ENCODE measurements around the gene MX1. TPM values are rescaled to one million over a fixed set of nuclear protein-coding genes. Genes with fewer than 3 reads are reported as not detected.
"Not testable (repeated sequence)": the region's sequence is repeated elsewhere in the genome, so short reads cannot be mapped to it uniquely, and the experiment has no call there.

Gene MX1
- total RNA-seq, 2 donors from 2014 or later, result 7.3 to 17.7 TPM

- H3K27ac ChIP-seq, result no peak overlapping the region
- DNase-seq, result no peak
- H3K27me3 ChIP-seq, result no peaks in the 10 kb centered on the region
- no peaks in the 10 kb centered on the region for H3K36me3 ChIP-seq
- H3K9ac ChIP-seq (ENCODE audit: low read depth in 2 of 2, low read length in 2 of 2), result no peak overlapping the region
- H3K4me3 ChIP-seq, result no peak overlapping the region
- TF ChIP-seq CTCF (IDR thresholded peaks at IDR 0.05), result no peak
- intact Hi-C loops (cut with DNase I), result no loop called here
- no peaks in the 10 kb centered on the region for H3K4me1 ChIP-seq
- H3K9me3 ChIP-seq, result no peaks in the 10 kb centered on the region
Measured at GRCh38 chr21:41407541-41408460, 18.2 kb upstream of the MX1 start.

GRCh38 chr21:41410361-41410760, 15.7 kb upstream of the MX1 start:
- no peak overlapping the region for H3K27ac ChIP-seq
- no peak for TF ChIP-seq CTCF (IDR thresholded peaks at IDR 0.05)
- H3K4me1 ChIP-seq, result no peaks in the 10 kb centered on the region
- intact Hi-C loops (cut with DNase I), result no loop called here
- H3K27me3 ChIP-seq, result no peaks in the 10 kb centered on the region
- no peaks in the 10 kb centered on the region for H3K36me3 ChIP-seq
- no peaks in the 10 kb centered on the region for H3K9me3 ChIP-seq
- no peak for DNase-seq
- no peak overlapping the region for H3K9ac ChIP-seq (ENCODE audit: low read depth in 2 of 2, low read length in 2 of 2)
- H3K4me3 ChIP-seq, result no peak overlapping the region

DNA sequence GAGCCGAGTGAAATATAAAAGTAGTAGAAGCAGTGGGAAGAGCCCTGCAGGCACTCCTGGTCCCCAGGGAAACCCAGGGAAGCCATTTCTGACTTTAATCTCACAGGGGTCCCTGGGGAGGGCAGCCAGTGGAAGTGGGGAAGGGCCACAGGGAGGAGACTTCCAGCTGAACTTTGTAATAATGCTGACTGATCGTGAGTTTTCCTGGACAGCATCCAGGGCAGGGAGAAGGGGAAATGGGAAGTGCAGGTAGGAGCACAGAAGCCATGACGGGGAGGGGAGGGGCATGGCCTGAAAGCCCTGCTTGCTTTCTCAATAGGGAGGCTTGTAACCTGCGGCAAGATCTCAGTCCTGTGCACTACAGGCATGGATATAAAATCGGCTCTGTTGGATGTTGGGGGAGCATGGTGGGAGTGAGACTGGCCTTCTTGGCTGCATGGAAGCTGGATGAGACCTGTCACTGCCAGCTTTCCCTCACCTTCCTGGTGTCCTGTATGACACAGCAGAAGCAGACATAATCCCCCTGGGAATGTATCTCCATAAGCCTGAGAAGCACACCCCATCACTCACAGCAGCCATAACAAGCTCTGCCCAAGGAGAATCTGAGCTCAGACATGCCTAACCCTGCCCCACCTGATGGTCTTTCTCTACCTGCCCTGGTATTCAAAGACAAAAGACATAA, 15.1 kb upstream of the MX1 start:
- Histone ChIP-seq H3K9me3 (no peaks in the 10 kb centered on the region), H3K9ac (ENCODE audit: low read depth in 2 of 2, low read length in 2 of 2) (no peak overlapping the region), H3K36me3 (no peaks in the 10 kb centered on the region), H3K27ac (no peak overlapping the region), H3K4me3 (no peak overlapping the region), H3K4me1 (no peaks in the 10 kb centered on the region), H3K27me3 (no peaks in the 10 kb centered on the region)
- intact Hi-C loops (cut with DNase I), result no loop called here
- no peak for TF ChIP-seq CTCF (IDR thresholded peaks at IDR 0.05)
- no peak for DNase-seq

- no peak for TF ChIP-seq CTCF (IDR thresholded peaks at IDR 0.05)
- H3K27me3 ChIP-seq, result no peaks in the 10 kb centered on the region
- H3K9ac ChIP-seq (ENCODE audit: low read depth in 2 of 2, low read length in 2 of 2), result no peak overlapping the region
- no peaks in the 10 kb centered on the region for H3K9me3 ChIP-seq
- no peaks in the 10 kb centered on the region for H3K36me3 ChIP-seq
- H3K4me3 ChIP-seq, result no peak overlapping the region
- DNase-seq, result peak; percentile 68
- intact Hi-C loops (cut with DNase I), result no loop called here
- no peak overlapping the region for H3K27ac ChIP-seq
- H3K4me1 ChIP-seq, result no peaks in the 10 kb centered on the region
Measured at GRCh38 chr21:41411449-41412089, 14.5 kb upstream of the MX1 start.

- DNase-seq; H3K9me3 ChIP-seq; intact Hi-C loops (cut with DNase I); H3K27me3 ChIP-seq; H3K9ac ChIP-seq (ENCODE audit: low read depth in 2 of 2, low read length in 2 of 2); H3K4me1 ChIP-seq; H3K4me3 ChIP-seq; H3K27ac ChIP-seq; H3K36me3 ChIP-seq: not testable (repeated sequence)
Measured at GRCh38 chr21:41417505-41417904, 8.5 kb upstream of the MX1 start.
